T-helper 2 cell (primary cell): ENCODE measurements around the gene ETV6.
A peak's percentile ranks its signal among the peaks of the same experiment; 100 is the strongest.

Experiments
- DNase-seq, 5 experiments: peaks; one replicate each; pipeline versions ENCODE4 v3.0.0 to v3.0.0-alpha.2; 2012 to 2022

The ETV6 gene

GRCh38 chr12:11862798-11863197 is 213.3 kb downstream of the ETV6 start:
- DNase-seq = no peak

GRCh38 chr12:11863478-11863906 is 214.0 kb downstream of the ETV6 start:
- no peak for DNase-seq

- DNase-seq = no peak
These were observed 214.5 kb downstream of the ETV6 start for GRCh38 chr12:11863988-11864387.

GRCh38 chr12:11865824-11866223 is 216.3 kb downstream of the ETV6 start:
- DNase-seq = no peak

GRCh38 chr12:11868027-11868426 is 218.6 kb downstream of the ETV6 start:
- no peak for DNase-seq

GRCh38 chr12:11869406-11869805 is 219.9 kb downstream of the ETV6 start:
- DNase-seq = no peak

- DNase-seq = no peak
These were observed 220.6 kb downstream of the ETV6 start for GRCh38 chr12:11870041-11870451.

GRCh38 chr12:11872055-11872454 is 222.6 kb downstream of the ETV6 start:
- DNase-seq = no peak

GRCh38 chr12:11875414-11875935 is 226.0 kb downstream of the ETV6 start:
- DNase-seq = peak in 1 of 5 experiments; percentile 8

GRCh38 chr12:11876307-11876706 is 226.8 kb downstream of the ETV6 start:
- no peak for DNase-seq

- DNase-seq = no peak
These were observed 227.8 kb downstream of the ETV6 start for GRCh38 chr12:11877102-11877826.

GRCh38 chr12:11877869-11878780 is 228.7 kb downstream of the ETV6 start:
- no peak for DNase-seq

GRCh38 chr12:11879306-11879705 is 229.8 kb downstream of the ETV6 start:
- no peak for DNase-seq

GRCh38 chr12:11880381-11880780 is 230.9 kb downstream of the ETV6 start:
- no peak for DNase-seq

- no peak for DNase-seq
These were observed 232.4 kb downstream of the ETV6 start for GRCh38 chr12:11881835-11882234.

- no peak for DNase-seq
These were observed 233.0 kb downstream of the ETV6 start for GRCh38 chr12:11882301-11883019.

- DNase-seq = no peak
These were observed 234.6 kb downstream of the ETV6 start for GRCh38 chr12:11884116-11884515.

- no peak for DNase-seq
These were observed 235.2 kb downstream of the ETV6 start for GRCh38 chr12:11884706-11885105.

GRCh38 chr12:11885261-11886038 is 236.0 kb downstream of the ETV6 start:
- no peak for DNase-seq

- no peak for DNase-seq
These were observed 236.9 kb downstream of the ETV6 start for GRCh38 chr12:11886339-11886738.

GRCh38 chr12:11888029-11888428 is 238.6 kb downstream of the ETV6 start:
- no peak for DNase-seq

- DNase-seq = no peak
These were observed 241.9 kb downstream of the ETV6 start for GRCh38 chr12:11891346-11891745.
